ENCODE data around the gene C19orf25.
"Not testable (repeated sequence)": the region's sequence is repeated elsewhere in the genome, so short reads cannot be mapped to it uniquely, and the experiment has no call there.

The C19orf25 gene

GRCh38 chr19:1501200-1501595 is 22.2 kb upstream of the C19orf25 start:
- DNase-seq (ENCODE audit: low read depth): no peak
- no peak overlapping the region for H3K4me3 ChIP-seq (ENCODE audit: low read depth, low read length)
- TF ChIP-seq MAX (IDR thresholded peaks at IDR 0.05; ENCODE audit: low read depth, low read length) (no peak), POLR2A (IDR thresholded peaks at IDR 0.05; ENCODE audit: extremely low read depth, insufficient read length) (no peak), MYC (IDR thresholded peaks at IDR 0.05; ENCODE audit: low read depth, low read length) (no peak), CTCF (IDR thresholded peaks at IDR 0.05; ENCODE audit: low read depth, low read length) (no peak)

- not testable (repeated sequence) for H3K4me3 ChIP-seq (ENCODE audit: low read depth, low read length); DNase-seq (ENCODE audit: low read depth)
These were observed 20.2 kb upstream of the C19orf25 start for GRCh38 chr19:1499231-1499630.

- no peak for TF ChIP-seq MYC (IDR thresholded peaks at IDR 0.05; ENCODE audit: low read depth, low read length)
- no peak for DNase-seq (ENCODE audit: low read depth)
- no peak overlapping the region for H3K4me3 ChIP-seq (ENCODE audit: low read depth, low read length)
These were observed 18.7 kb upstream of the C19orf25 start for GRCh38 chr19:1497578-1498235.

GRCh38 chr19:1496714-1497577 is 17.9 kb upstream of the C19orf25 start:
- DNase-seq (ENCODE audit: low read depth): no peak
- TF ChIP-seq MYC (IDR thresholded peaks at IDR 0.05; ENCODE audit: low read depth, low read length) (no peak), POLR2A (IDR thresholded peaks at IDR 0.05; ENCODE audit: extremely low read depth, insufficient read length) (no peak), CTCF (IDR thresholded peaks at IDR 0.05; ENCODE audit: low read depth, low read length) (no peak), MAX (IDR thresholded peaks at IDR 0.05; ENCODE audit: low read depth, low read length) (no peak)
- no peak overlapping the region for H3K4me3 ChIP-seq (ENCODE audit: low read depth, low read length)

GRCh38 chr19:1495799-1496713 is 17.0 kb upstream of the C19orf25 start:
- DNase-seq (ENCODE audit: low read depth): no peak
- TF ChIP-seq MYC (IDR thresholded peaks at IDR 0.05; ENCODE audit: low read depth, low read length) (no peak), MAX (IDR thresholded peaks at IDR 0.05; ENCODE audit: low read depth, low read length) (no peak), POLR2A (IDR thresholded peaks at IDR 0.05; ENCODE audit: extremely low read depth, insufficient read length) (no peak), CTCF (IDR thresholded peaks at IDR 0.05; ENCODE audit: low read depth, low read length) (no peak)
- H3K4me3 ChIP-seq (ENCODE audit: low read depth, low read length): no peak overlapping the region

- TF ChIP-seq MYC (IDR thresholded peaks at IDR 0.05; ENCODE audit: low read depth, low read length) (no peak), CTCF (IDR thresholded peaks at IDR 0.05; ENCODE audit: low read depth, low read length) (no peak), MAX (IDR thresholded peaks at IDR 0.05; ENCODE audit: low read depth, low read length) (no peak), POLR2A (IDR thresholded peaks at IDR 0.05; ENCODE audit: extremely low read depth, insufficient read length) (no peak)
- DNase-seq (ENCODE audit: low read depth): no peak
- no peak overlapping the region for H3K4me3 ChIP-seq (ENCODE audit: low read depth, low read length)
These were observed 16.2 kb upstream of the C19orf25 start for GRCh38 chr19:1495051-1495798.

Data from NB4 (cell line).